Coronary artery (tissue), 2 donors: ENCODE data around the gene CBY3.
"Not testable (repeated sequence)": the region's sequence is repeated elsewhere in the genome, so short reads cannot be mapped to it uniquely, and the experiment has no call there.

Experiments
- DNase-seq: peaks from one replicate; pipeline ENCODE4 v3.0.0-alpha.2; 2017; ENCODE audit warnings: low spot score
- H3K27ac ChIP-seq, 2 donors: fragments of 200-600 bp; sonication (generic); one replicate each; pipeline ENCODE4 v1.5.1; 2016 to 2019
- H3K4me3 ChIP-seq: fragments of 200-600 bp; sonication (generic); 2 replicates; pipeline ENCODE4 v1.5.1; 2016; ENCODE audit warnings: mild to moderate bottlenecking, moderate library complexity
- TF ChIP-seq, protein P1 (sequence below): fragments of 200-600 bp; sonication (generic); IDR thresholded peaks from one replicate; pipeline ENCODE4 v1.5.1; 2019; ENCODE audit warnings: antibody characterized with exemption

Gene CBY3

DNA sequence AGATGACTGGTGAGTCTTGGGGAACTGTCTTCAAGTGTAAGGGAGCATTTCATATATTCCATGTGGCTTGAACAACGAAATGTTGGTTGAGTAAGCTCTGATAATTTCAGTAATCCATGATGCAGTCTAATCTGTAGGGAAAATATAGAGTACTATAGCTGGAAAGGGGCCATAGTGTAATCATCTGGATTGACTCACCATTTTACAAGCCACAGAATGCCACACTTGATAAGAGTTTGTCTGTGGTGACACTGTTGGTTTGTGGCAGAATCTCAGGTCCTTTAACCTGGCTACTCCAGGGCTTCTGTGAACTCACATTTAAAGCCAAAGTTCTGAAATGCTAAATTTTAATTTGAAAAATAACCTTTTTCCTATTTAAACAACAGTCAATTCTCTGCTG, 35.5 kb upstream of the CBY3 start:
- TF ChIP-seq, protein P1, sequence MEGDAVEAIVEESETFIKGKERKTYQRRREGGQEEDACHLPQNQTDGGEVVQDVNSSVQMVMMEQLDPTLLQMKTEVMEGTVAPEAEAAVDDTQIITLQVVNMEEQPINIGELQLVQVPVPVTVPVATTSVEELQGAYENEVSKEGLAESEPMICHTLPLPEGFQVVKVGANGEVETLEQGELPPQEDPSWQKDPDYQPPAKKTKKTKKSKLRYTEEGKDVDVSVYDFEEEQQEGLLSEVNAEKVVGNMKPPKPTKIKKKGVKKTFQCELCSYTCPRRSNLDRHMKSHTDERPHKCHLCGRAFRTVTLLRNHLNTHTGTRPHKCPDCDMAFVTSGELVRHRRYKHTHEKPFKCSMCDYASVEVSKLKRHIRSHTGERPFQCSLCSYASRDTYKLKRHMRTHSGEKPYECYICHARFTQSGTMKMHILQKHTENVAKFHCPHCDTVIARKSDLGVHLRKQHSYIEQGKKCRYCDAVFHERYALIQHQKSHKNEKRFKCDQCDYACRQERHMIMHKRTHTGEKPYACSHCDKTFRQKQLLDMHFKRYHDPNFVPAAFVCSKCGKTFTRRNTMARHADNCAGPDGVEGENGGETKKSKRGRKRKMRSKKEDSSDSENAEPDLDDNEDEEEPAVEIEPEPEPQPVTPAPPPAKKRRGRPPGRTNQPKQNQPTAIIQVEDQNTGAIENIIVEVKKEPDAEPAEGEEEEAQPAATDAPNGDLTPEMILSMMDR = no peak
- Histone ChIP-seq H3K27ac (no peak overlapping the region), H3K4me3 (no peak overlapping the region)
- DNase-seq = no peak

DNA sequence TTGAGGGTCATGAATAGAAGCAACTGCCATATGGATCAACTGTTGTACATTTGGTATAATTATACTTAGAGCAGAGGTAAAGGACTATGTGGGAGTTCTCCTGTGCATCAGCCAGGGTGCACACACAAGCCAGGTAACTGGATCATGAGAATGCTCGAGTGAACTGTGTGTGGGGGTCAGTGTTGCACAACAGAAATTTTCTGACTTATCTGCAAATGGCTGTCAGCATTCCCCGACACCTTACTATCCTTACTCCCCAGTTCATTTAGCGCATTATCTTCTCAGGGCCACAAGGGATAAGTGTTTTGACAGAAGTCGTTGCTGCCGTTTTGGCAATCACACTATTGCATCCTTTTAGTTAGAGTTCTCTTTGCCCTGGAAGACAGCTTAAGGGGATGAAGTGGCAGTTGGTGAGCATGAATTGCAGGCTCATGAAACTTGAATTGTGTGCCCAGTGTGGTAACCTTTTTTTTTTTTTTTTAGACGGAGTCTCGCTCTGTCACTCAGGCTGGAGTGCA, 19.6 kb upstream of the CBY3 start:
- TF ChIP-seq, protein P1 = no peak
- no peak for DNase-seq
- peak overlapping the region; percentile 33 to 99 for H3K27ac ChIP-seq
- H3K4me3 ChIP-seq = peak overlapping the region; percentile 87

DNA sequence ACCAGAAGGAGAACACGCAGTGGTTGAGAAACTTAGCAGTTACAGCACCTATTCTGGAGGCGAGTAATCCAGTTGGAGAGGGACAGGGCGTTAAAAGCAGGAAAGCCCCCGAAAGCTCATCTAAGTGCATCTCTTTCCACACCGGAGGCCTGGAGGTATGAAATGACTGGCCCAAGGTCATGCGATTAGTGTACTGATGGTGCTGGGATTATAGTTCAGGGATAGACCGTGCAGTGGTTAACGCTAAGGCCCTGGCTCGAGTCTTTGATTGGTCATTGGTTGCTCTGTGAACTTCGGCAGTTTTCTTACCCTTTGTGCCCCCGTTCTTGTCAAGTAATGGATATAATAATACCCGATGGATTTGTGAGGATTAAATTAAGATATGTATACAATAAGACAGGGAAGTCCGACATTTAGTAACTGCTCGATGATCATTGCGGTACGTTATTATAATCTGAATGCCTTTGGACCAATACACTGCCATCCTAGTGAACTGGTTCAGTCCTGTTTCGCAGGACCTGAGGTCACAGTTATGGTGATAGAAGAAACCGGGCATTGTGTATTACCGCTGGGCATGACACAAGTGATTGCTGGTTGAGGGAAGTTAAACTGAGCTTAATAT, 18.9 kb upstream of the CBY3 start:
- H3K27ac ChIP-seq = peak overlapping the region; percentile 94 to 99
- no peak for DNase-seq
- TF ChIP-seq, protein P1 = no peak
- H3K4me3 ChIP-seq = peak overlapping the region; percentile 87

DNA sequence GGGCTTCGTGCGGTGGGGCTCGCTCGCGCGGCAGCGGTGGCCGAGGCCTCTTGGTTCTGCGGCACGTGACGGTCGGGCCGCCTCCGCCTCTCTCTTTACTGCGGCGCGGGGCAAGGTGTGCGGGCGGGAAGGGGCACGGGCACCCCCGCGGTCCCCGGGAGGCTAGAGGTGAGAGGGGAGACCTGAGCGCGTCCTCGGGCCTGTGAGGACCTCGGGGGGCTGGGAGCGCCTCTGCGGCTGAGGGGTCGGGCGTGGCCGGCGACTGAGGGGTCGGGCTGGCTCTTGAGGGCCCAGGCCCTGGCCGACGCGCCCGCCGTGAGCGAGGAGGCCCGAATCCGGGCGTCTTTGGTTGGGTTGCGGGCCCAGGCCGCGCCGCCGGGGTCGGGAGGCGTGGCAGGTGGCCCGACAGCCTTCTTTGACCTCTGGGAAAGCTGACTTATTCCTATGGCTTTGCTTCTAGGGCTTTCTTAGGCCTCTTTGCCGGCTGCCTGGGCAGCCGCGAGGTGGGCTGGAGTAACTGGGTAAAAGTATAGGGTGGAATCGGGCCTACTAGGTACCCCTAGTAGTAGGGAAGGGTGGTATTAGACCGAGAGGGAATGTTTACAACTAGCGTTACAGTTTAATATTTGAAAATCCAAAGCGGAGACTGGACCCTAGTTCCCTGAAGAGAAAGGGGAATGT, 18.2 kb upstream of the CBY3 start, which contains the start of gene CANX:
CANX (plus strand) TSS at position 33 of the 681 bp plus-strand sequence. CDS start 6,715 bp downstream, outside the sequence.
- Histone ChIP-seq H3K27ac (peak within 1 kb of the TSS; percentile 94 to 99), H3K4me3 (peak within 1 kb of the TSS; percentile 87)
- no peak for DNase-seq
- TF ChIP-seq, protein P1 = no peak

DNA sequence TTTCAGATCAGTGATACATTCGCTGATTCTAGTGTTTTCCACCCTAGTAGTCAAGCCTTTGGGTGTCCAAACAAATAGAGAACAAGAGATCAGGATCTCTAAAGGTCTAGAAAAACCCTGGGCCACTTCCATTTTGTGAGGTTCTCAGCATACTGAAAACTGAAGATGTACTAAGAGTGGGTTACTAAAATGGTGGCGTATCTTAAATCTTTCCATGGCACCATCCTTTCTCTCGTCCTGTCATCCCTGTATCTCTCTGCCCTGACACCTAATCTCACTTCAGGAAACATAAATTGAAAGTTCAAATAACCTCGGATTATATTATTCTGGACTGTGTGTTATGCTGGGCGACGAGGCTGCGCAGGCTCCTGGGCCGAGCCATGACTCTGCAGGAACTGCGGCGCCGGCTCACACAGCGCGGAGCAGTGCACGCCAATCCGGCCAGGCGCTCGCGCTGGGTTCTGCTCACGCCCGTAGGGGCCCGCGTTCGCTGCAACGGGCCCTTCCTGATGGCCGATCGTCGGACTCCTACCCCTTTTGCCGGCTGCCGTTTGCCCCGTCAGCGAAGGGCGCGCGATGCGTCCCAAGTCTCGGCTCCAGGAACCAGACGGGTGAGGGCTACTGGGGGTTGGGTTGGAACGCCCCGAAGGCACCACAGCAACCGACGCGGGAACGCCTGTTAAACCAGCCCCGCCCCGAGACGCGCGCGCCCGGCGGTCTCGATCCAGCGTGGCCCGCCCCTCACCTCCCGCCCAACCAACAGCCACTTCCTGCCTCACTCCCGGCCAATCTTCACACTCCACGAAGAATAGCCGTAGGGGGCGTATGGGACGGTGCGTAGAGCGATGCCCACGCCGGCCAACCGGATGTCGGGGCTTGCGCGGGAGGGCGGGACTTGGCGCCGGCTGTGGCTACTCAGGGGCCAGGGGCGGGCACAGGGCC, 17.4 kb upstream of the CBY3 start:
- Histone ChIP-seq H3K27ac (peak overlapping the region; percentile 94 to 99), H3K4me3 (peak overlapping the region; percentile 87)
- TF ChIP-seq, protein P1 = no peak
- DNase-seq = peak; percentile 99

DNA sequence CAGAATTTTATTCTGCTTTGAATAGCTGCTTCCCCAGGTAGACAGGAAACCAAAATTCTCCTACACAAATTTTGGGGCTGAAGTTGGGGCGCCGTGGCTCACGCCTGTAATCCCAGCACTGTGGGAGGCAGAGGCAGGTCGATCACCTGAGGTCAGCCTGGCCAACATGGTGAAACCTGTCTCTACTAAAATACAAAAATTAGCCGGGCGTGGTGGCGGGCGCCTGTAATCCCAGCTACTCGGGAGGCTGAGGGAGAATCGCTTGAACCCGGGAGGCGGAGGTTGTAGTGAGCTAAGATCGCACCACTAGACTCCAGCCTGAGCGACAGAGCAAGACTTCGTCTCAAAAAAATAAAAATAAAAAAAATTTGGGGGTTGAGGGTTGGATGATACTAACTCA, 16.7 kb upstream of the CBY3 start:
- not testable (repeated sequence) for DNase-seq
- H3K4me3 ChIP-seq = peak overlapping the region; percentile 87
- H3K27ac ChIP-seq = peak overlapping the region; percentile 92 to 94

DNA sequence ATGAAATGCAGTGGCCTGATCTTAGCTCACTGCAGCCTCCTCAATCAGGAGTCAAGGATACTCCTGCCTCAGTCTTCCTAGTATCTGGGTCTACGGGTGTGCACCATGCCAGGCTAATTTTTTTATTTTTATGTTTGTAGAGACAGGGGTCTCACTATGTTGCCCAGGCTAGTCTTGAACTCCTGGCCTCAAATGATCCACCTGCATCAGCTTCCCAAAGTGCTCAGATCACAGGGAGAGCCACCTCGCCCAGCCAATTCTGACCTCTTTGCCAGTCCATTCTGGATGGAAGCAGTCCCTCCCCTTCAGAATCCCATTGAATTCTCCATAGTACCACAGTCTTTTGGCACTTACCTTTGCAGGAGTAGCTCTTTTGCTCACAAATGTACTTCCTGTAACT, 16.3 kb upstream of the CBY3 start:
- DNase-seq = no peak
- TF ChIP-seq, protein P1 = no peak
- Histone ChIP-seq H3K4me3 (no peak overlapping the region), H3K27ac (peak overlapping the region; percentile 92 to 94)
